Measurements from ENCODE around the gene SORCS3. TPM values are rescaled to one million over a fixed set of nuclear protein-coding genes. Genes with fewer than 3 reads are reported as not detected.

Gene SORCS3
- total and polyA plus RNA-seq, 9 of the 15 experiments (the other 6 are each of a cell fraction or from before 2014, with no cell fraction given) = not detected

GRCh38 chr10:105210546-105210945, 569.5 kb downstream of the SORCS3 start:
- in situ Hi-C loops (cut with MboI) = no loop called here
- no peak overlapping the region for H3K4me2 ChIP-seq (ENCODE audit: insufficient read depth, low read length)
- no peaks in the 10 kb centered on the region for H4K20me1 ChIP-seq (replicated peaks; ENCODE audit: control insufficient read depth, insufficient read depth, low read length)
- H3K9me3 ChIP-seq (replicated peaks; ENCODE audit: control insufficient read depth, insufficient read depth, low read depth, low read length) = no peaks in the 10 kb centered on the region
- no peaks in the 10 kb centered on the region for H3K4me1 ChIP-seq (replicated peaks in 1 of 2; ENCODE audit: control insufficient read depth in 2 of 2, insufficient read depth in 2 of 2, low read length in 2 of 2)
- H3K79me2 ChIP-seq (ENCODE audit: control insufficient read depth, insufficient read depth, low read length) = no peaks in the 10 kb centered on the region
- no peaks in the 10 kb centered on the region for H3K36me3 ChIP-seq (ENCODE audit: control insufficient read depth, insufficient read depth, low read length)
- DNase-seq (ENCODE audit: extremely low read depth in 1 of 4, low spot score in 3 of 4) (no peak), FAIRE-seq (no peak), ATAC-seq (no peak)
- H3K27ac ChIP-seq (ENCODE audit: extremely low read depth, low read depth, low read length) = no peak overlapping the region
- no peaks in the 10 kb centered on the region for H3K9me1 ChIP-seq (ENCODE audit: control insufficient read depth, insufficient read depth, low read length)
- H3K9ac ChIP-seq (ENCODE audit: insufficient read depth in 1 of 2, low read depth in 2 of 2, low read length in 2 of 2) = no peak overlapping the region
- H2AFZ ChIP-seq (ENCODE audit: low read depth, low read length) = no peak overlapping the region
- BruUV-seq (replicated peaks) = no TSS peak
- no peaks in the 10 kb centered on the region for H3K27me3 ChIP-seq (ENCODE audit: control insufficient read depth in 2 of 2, insufficient read depth in 2 of 2, low read length in 2 of 2)
- 0% methylated on average over 2 of the region's 2 CpGs for WGBS (ENCODE audit: insufficient coverage, low coverage, missing lambda C conversion rate)
- POLR2A ChIA-PET = no interaction called here
- H3K4me3 ChIP-seq = no peak overlapping the region
- intact Hi-C loops (cut with micrococcal nuclease) = no loop called here
- CTCF ChIA-PET (ENCODE audit: low intra/inter-chr PET ratio) = no interaction called here
- TF ChIP-seq BCLAF1 (IDR thresholded peaks at IDR 0.05; ENCODE audit: borderline replicate concordance in 1 of 2, control insufficient read depth in 1 of 2, low read depth in 2 of 2, low read length in 1 of 2) = no peak
- TF ChIP-seq, protein P1, sequence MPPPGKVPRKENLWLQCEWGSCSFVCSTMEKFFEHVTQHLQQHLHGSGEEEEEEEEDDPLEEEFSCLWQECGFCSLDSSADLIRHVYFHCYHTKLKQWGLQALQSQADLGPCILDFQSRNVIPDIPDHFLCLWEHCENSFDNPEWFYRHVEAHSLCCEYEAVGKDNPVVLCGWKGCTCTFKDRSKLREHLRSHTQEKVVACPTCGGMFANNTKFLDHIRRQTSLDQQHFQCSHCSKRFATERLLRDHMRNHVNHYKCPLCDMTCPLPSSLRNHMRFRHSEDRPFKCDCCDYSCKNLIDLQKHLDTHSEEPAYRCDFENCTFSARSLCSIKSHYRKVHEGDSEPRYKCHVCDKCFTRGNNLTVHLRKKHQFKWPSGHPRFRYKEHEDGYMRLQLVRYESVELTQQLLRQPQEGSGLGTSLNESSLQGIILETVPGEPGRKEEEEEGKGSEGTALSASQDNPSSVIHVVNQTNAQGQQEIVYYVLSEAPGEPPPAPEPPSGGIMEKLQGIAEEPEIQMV (tag; conservative IDR thresholded peaks at IDR 0.05; ENCODE audit: low read depth) = no peak
- no peak for TF ChIP-seq SLC30A9 (CRISPR knock-in tag; IDR thresholded peaks at IDR 0.05)
- TF ChIP-seq KLF13 (tag; IDR thresholded peaks at IDR 0.05; ENCODE audit: borderline replicate concordance, low read depth) = no peak
- TF ChIP-seq ZNF133 (CRISPR knock-in tag; IDR thresholded peaks at IDR 0.05) = no peak
- no peak for TF ChIP-seq FOXO4 (CRISPR knock-in tag; IDR thresholded peaks at IDR 0.05)
- TF ChIP-seq ELK1 (CRISPR knock-in tag; IDR thresholded peaks at IDR 0.05) = no peak
- no peak for TF ChIP-seq ZKSCAN1 (IDR thresholded peaks at IDR 0.05; ENCODE audit: low read depth, low read length)
- no peak for TF ChIP-seq TCF3 (CRISPR knock-in tag; IDR thresholded peaks at IDR 0.05)
- no peak for TF ChIP-seq POLR3G (IDR thresholded peaks at IDR 0.05; ENCODE audit: extremely low read depth, insufficient read length, insufficient replicate concordance)
- no peak for TF ChIP-seq E2F5 (CRISPR knock-in tag; IDR thresholded peaks at IDR 0.05)
- TF ChIP-seq PML (IDR thresholded peaks at IDR 0.05; ENCODE audit: low read length) = no peak
- TF ChIP-seq SRSF9 (IDR thresholded peaks at IDR 0.05; ENCODE audit: borderline replicate concordance, low read depth, low read length) = no peak

Measured in K562 (cell line).